Adrenal gland (tissue), 5 donors: ENCODE data around the gene KSR2.

ENCODE experiments used
- POLR2A ChIP-seq, 2 donors: fragments of 450-650 bp; IDR thresholded peaks; one replicate each; pipeline ENCODE4 v1.6.1; 2017; ENCODE audit warnings: antibody characterized with exemption in 2 of 2, mild to moderate bottlenecking in 2 of 2, moderate library complexity in 1 of 2
- TF ChIP-seq, protein P1 (sequence below), 6 experiments: fragments of 450-650 bp in 4 of 6; fragments of 200-600 bp in 2 of 6; sonication (generic) in 1 of 6; IDR thresholded peaks; 1 replicate in 5 of 6; 2 replicates in 1 of 6; pipeline versions ENCODE4 v1.5.1 to v1.8.0; 2016 to 2021; ENCODE audit warnings: antibody characterized with exemption in 6 of 6, mild to moderate bottlenecking in 2 of 6, moderate library complexity in 1 of 6
- donor health status: DM: no; HTN: no; CAD: no.

DNA sequence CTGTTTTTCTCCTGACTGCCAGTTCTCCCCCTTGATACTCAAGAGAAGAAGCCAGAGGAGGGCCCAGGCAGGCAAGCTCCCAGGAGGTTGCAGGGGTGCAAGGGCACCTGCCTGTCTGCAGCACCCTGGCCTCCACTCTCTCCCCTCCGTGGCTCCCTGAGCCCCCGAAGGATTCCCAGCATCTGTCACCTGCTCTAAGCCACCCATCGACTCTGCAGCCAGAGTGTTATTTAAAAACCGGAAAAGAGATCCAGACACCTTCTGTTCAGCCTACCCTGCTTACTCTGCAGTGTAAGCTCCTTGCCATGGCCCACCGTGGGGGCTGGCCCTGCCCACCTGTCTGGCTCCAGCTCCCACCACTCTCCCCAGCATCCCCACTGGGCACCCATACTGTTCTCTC is 121.4 kb downstream of the KSR2 start:
- TF ChIP-seq, protein P1, sequence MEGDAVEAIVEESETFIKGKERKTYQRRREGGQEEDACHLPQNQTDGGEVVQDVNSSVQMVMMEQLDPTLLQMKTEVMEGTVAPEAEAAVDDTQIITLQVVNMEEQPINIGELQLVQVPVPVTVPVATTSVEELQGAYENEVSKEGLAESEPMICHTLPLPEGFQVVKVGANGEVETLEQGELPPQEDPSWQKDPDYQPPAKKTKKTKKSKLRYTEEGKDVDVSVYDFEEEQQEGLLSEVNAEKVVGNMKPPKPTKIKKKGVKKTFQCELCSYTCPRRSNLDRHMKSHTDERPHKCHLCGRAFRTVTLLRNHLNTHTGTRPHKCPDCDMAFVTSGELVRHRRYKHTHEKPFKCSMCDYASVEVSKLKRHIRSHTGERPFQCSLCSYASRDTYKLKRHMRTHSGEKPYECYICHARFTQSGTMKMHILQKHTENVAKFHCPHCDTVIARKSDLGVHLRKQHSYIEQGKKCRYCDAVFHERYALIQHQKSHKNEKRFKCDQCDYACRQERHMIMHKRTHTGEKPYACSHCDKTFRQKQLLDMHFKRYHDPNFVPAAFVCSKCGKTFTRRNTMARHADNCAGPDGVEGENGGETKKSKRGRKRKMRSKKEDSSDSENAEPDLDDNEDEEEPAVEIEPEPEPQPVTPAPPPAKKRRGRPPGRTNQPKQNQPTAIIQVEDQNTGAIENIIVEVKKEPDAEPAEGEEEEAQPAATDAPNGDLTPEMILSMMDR (IDR thresholded peaks at IDR 0.05) = no peak
- TF ChIP-seq POLR2A (IDR thresholded peaks at IDR 0.05) = no peak
